T-cell (primary cell): ENCODE results near the gene HES2. TPM values are rescaled to one million over a fixed set of nuclear protein-coding genes. Genes with fewer than 3 reads are reported as not detected.

Source experiments
- ATAC-seq, 4 experiments: fragments of 200-7000 bp in 3 of 4; fragments of 150-1000 bp in 1 of 4; cut with Tn5 transposase; replicated peaks in 1 of 4; 1 replicate in 3 of 4; 2 replicates in 1 of 4; pipeline ENCODE4 v1.10.0; 2021; ENCODE audit warnings: moderate library complexity in 3 of 4, mild to moderate bottlenecking in 2 of 4, moderate number of reproducible peaks in 1 of 4
- CTCF ChIA-PET, 2 donors: fragments of 300-600 bp; sonication (Branson Sonifier 250); formaldehyde crosslinking; loops; one replicate each; lab custom pipeline; 2022; ENCODE audit warnings: antibody characterized with exemption in 2 of 2; lab: Charles Lee
- POLR2A ChIA-PET, 2 donors: fragments of 300-600 bp; sonication (Branson Sonifier 250); formaldehyde crosslinking; loops; one replicate each; lab custom pipeline; 2022; ENCODE audit warnings: antibody characterized with exemption in 2 of 2; lab: Charles Lee
- DNase-seq, 35 experiments: peaks; one replicate each; pipeline versions ENCODE4 v3.0.0 to v3.0.0-alpha.2; 2013 to 2023
- H3K27ac ChIP-seq: one replicate; pipeline ENCODE4 v1.5.1; 2013; ENCODE audit warnings: low read length
- H3K27me3 ChIP-seq, 2 experiments: replicated peaks in 1 of 2; 1 replicate in 1 of 2; 2 replicates in 1 of 2; pipeline versions ENCODE4 v1.6.1 to v1.7.0; 2013; ENCODE audit warnings: low read length in 1 of 2, mixed read lengths in 1 of 2; ENCODE audit not compliant: control insufficient read depth in 2 of 2, insufficient read depth in 2 of 2; ENCODE audit errors: extremely low read depth in 1 of 2
- H3K36me3 ChIP-seq, 2 donors: 1 replicate in 1 of 2; 2 replicates in 1 of 2; pipeline versions ENCODE4 v1.6.1 to v1.7.0; 2013; ENCODE audit warnings: low read length in 1 of 2; ENCODE audit not compliant: control insufficient read depth in 2 of 2, insufficient read depth in 1 of 2; ENCODE audit errors: extremely low read depth in 1 of 2
- H3K4me1 ChIP-seq, 2 experiments: 1 replicate in 1 of 2; 2 replicates in 1 of 2; pipeline versions ENCODE4 v1.6.1 to v1.7.0; 2013; ENCODE audit warnings: low read length in 2 of 2, mixed read lengths in 1 of 2; ENCODE audit not compliant: insufficient read depth in 2 of 2, control insufficient read depth in 1 of 2; ENCODE audit errors: extremely low read depth in 1 of 2
- H3K4me3 ChIP-seq, 2 donors: 1 replicate in 1 of 2; 2 replicates in 1 of 2; pipeline versions ENCODE4 v1.5.1 to v1.7.0; 2013; ENCODE audit warnings: mild to moderate bottlenecking in 2 of 2, low read length in 1 of 2, moderate library complexity in 1 of 2; ENCODE audit not compliant: control insufficient read depth in 1 of 2; ENCODE audit errors: extremely low read depth in 1 of 2
- H3K9me3 ChIP-seq: 2 replicates; pipeline ENCODE4 v1.7.0; 2013
- H3K27ac Mint-ChIP-seq, 2 donors: one replicate each; pipeline ENCODE4 v1.8.0; 2020 to 2021; ENCODE audit warnings: mild to moderate bottlenecking in 2 of 2, mixed read lengths in 2 of 2
- H3K27me3 Mint-ChIP-seq, 2 donors: one replicate each; pipeline ENCODE4 v1.8.0; 2021 to 2022; ENCODE audit warnings: mixed read lengths in 2 of 2
- H3K36me3 Mint-ChIP-seq: one replicate; pipeline ENCODE4 v1.8.0; 2021; ENCODE audit warnings: mixed read lengths
- H3K4me1 Mint-ChIP-seq, 3 donors: one replicate each; pipeline ENCODE4 v1.8.0; 2020 to 2022; ENCODE audit warnings: mixed read lengths in 3 of 3, mild to moderate bottlenecking in 1 of 3
- H3K4me3 Mint-ChIP-seq, 3 donors: one replicate each; pipeline ENCODE4 v1.8.0; 2020 to 2022; ENCODE audit warnings: mild to moderate bottlenecking in 3 of 3, mixed read lengths in 3 of 3, moderate library complexity in 3 of 3
- H3K9me3 Mint-ChIP-seq, 3 donors: one replicate each; pipeline ENCODE4 v1.8.0; 2020 to 2022; ENCODE audit warnings: mixed read lengths in 3 of 3
- WGBS: methylation state at CpG from one replicate; pipeline ENCODE4 v1.1.5; 2013; ENCODE audit warnings: missing lambda C conversion rate; ENCODE audit not compliant: insufficient coverage; 5-methylcytosine and 5-hydroxymethylcytosine counted together
- total RNA-seq, 35 experiments: library from RNA in 6 of 35; stranded (reverse) in 6 of 35; fragments of 120-200 nt in 1 of 35; gene quantifications; one replicate each; pipeline versions ENCODE4 v1.2.1 to v1.2.4 and lab custom pipeline; 2013 to 2026

The HES2 gene
- total RNA-seq, 5 donors from 2014 or later (not counting 1 experiment from before 2014, with no cell fraction given): 0.16 TPM; not detected in 4

DNA sequence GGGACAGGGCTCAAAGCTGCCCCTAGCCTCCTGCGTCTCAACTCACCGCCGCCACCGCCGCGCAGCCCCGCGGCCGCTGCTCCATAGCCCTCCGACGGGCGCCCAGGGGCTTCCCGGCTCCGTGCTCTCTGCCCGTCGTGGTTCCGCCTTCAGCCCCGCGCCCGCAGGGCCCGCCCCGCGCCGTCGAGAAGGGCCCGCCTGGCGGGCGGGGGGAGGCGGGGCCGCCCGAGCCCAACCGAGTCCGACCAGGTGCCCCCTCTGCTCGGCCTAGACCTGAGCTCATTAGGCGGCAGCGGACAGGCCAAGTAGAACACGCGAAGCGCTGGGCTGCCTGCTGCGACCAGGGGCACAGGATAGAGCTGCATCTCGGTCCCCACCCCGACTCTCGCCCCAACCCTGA lies 46.3 kb upstream of the HES2 start, which contains the start of gene TNFRSF25:
Gene TNFRSF25 (minus strand): TSS at position 151 of the 400 bp plus-strand sequence. CDS start 66 bp downstream, at position 85.
- ATAC-seq (peak; percentile 78 to 83 (median 80)), DNase-seq (peak in 29 of 35 experiments; percentile 33 to 81 (median 54))
- Mint-ChIP-seq H3K4me1 (peaks cover 30 to 45% (median 36%) of the 10 kb centered on the region in 3 donors), H3K36me3 (peaks cover 23% of the 10 kb centered on the region), H3K27me3 (no peaks in the 10 kb centered on the region), H3K4me3 (peak within 1 kb of the TSS; percentile 91 to 97 (median 92)), H3K27ac (peak within 1 kb of the TSS; percentile 92 to 97), H3K9me3 (no peaks in the 10 kb centered on the region)
- H3K4me3 ChIP-seq: peak within 1 kb of the TSS; percentile 87 to 90
- ChIA-PET POLR2A (interaction anchor here in 1 of 2 donors (0.7 kb wide), 1 partner anchor 217 kb away, joined by 3 read pairs; no protein-coding TSS in a partner anchor), CTCF (interaction anchor here (1.0 to 1.3 kb wide), 3 partner anchors 12 to 27 kb away, joined by 3 read pairs; no protein-coding TSS in a partner anchor)
- peaks cover 9 to 28% of the 10 kb centered on the region in 2 donors for H3K36me3 ChIP-seq
- H3K4me1 ChIP-seq: peaks cover 27 to 60% of the 10 kb centered on the region in 2 experiments
- no peaks in the 10 kb centered on the region for H3K9me3 ChIP-seq
- WGBS: under 1% methylated on average over 39 of the region's 43 CpGs
- H3K27ac ChIP-seq: peak within 1 kb of the TSS; percentile 93
- H3K27me3 ChIP-seq: peaks cover 0 to 8% of the 10 kb centered on the region in 2 experiments

DNA sequence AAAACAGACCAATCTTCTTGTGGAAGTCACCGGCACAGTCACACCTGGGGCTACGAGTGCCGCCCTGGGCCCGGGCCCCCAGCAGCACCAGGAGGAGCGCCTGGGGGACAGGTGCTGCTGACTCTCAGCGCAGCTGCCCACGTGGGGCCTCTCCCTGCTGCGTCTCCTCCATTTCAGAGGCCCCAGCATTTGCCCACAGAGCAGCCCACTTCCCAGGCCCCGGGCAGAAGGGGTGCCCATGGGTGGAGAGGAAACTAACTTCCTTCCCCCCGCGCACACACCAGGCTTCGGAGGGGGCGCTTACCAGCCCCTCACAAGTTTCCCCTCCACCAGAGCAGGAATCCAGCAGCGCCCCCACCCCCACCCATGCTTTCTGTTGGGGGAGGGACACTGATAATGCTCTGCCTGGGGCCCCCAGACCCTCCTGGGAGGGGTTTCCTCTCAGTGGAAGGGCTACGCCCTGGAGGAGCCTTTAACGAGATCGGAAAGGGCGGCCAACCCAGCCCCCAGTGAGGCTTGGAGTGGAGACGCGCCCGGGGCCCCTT lies 45.8 kb upstream of the HES2 start:
- Histone ChIP-seq H3K9me3 (no peaks in the 10 kb centered on the region), H3K4me1 (peaks cover 31 to 65% of the 10 kb centered on the region in 2 experiments), H3K27ac (peak overlapping the region; percentile 93), H3K36me3 (peaks cover 9 to 30% of the 10 kb centered on the region in 2 donors), H3K27me3 (peaks cover 0 to 12% of the 10 kb centered on the region in 2 experiments), H3K4me3 (peak overlapping the region; percentile 87 to 90)
- peak; percentile 48 to 59 (median 58) for ATAC-seq
- Mint-ChIP-seq H3K4me1 (peaks cover 35 to 50% (median 41%) of the 10 kb centered on the region in 3 donors), H3K36me3 (peaks cover 28% of the 10 kb centered on the region), H3K4me3 (peak overlapping the region; percentile 91 to 97 (median 92)), H3K9me3 (no peaks in the 10 kb centered on the region), H3K27ac (peak overlapping the region; percentile 92 to 97), H3K27me3 (no peaks in the 10 kb centered on the region)
- ChIA-PET POLR2A (interaction anchor here in 1 of 2 donors (0.7 kb wide), 1 partner anchor 217 kb away, joined by 3 read pairs; no protein-coding TSS in a partner anchor), CTCF (interaction anchor here (1.0 to 1.3 kb wide), 2 partner anchors 25 to 26 kb away, joined by 3 read pairs; no protein-coding TSS in a partner anchor)
- WGBS: 4% methylated on average over 15 of the region's 21 CpGs
- peak in 31 of 35 experiments; percentile 28 to 64 (median 48) for DNase-seq

DNA sequence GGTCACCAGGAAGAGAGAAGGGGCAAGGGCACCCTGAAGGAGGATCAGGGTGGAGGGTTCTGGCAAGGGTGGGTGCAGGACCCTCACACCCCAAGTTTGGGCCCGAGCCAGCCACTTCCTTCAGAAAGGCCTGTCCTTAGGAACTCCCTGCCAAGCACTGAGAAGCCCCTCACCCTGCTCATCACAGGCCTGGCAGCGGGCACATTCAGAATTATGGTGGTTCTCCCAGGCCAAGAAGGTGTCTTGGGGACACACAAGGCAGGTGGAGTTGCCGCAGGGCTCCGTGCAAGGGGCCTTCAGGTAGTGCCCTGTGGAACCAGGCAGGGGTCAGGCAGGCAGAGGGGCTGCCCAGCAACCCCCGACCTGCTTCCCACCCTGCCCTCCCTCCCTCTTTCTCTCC lies 45.2 kb upstream of the HES2 start:
- Mint-ChIP-seq H3K36me3 (peaks cover 30% of the 10 kb centered on the region), H3K9me3 (no peaks in the 10 kb centered on the region), H3K4me1 (peaks cover 40 to 55% (median 45%) of the 10 kb centered on the region in 3 donors), H3K27ac (peak overlapping the region; percentile 92 to 97), H3K4me3 (peak overlapping the region; percentile 91 to 97 (median 92)), H3K27me3 (no peaks in the 10 kb centered on the region)
- WGBS: 33% methylated on average over 5 of the region's 5 CpGs
- POLR2A ChIA-PET: no interaction called here
- peaks cover 9 to 30% of the 10 kb centered on the region in 2 donors for H3K36me3 ChIP-seq
- H3K9me3 ChIP-seq: no peaks in the 10 kb centered on the region
- no peak for DNase-seq
- H3K27me3 ChIP-seq: peaks cover 0 to 13% of the 10 kb centered on the region in 2 experiments
- ATAC-seq: no peak
- CTCF ChIA-PET: interaction anchor here in 1 of 2 donors (0.6 to 1.0 kb wide), 2 partner anchors 17 to 22 kb away, joined by 3 to 4 read pairs; no protein-coding TSS in a partner anchor
- peak overlapping the region; percentile 87 to 90 for H3K4me3 ChIP-seq
- peaks cover 31 to 71% of the 10 kb centered on the region in 2 experiments for H3K4me1 ChIP-seq
- H3K27ac ChIP-seq: peak overlapping the region; percentile 93

DNA sequence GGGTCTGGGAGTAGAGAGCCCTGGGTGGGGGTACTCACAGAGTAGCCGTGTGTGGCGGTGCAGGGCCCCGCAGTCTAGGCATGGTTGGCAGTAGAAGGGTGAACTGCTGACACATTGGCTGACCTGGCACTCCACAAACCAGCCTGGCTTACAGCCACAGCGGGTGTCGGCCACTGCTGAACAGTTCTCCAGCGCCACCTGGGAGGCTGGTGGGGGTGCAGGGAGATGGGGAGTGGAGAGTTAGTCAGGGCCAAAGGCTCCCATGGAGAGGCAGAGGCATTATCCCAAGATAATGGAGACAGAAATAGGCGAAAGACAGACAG lies 44.8 kb upstream of the HES2 start:
- Mint-ChIP-seq H3K36me3 (peaks cover 30% of the 10 kb centered on the region), H3K4me3 (peak overlapping the region; percentile 91 to 97 (median 92)), H3K27me3 (no peaks in the 10 kb centered on the region), H3K4me1 (peaks cover 43 to 58% (median 48%) of the 10 kb centered on the region in 3 donors), H3K27ac (peak overlapping the region; percentile 92 to 97), H3K9me3 (no peaks in the 10 kb centered on the region)
- peak in 5 of 35 experiments; percentile 34 to 64 (median 54) for DNase-seq
- H3K27me3 ChIP-seq: peaks cover 0 to 12% of the 10 kb centered on the region in 2 experiments
- POLR2A ChIA-PET: no interaction called here
- peak overlapping the region; percentile 87 to 90 for H3K4me3 ChIP-seq
- ATAC-seq: no peak
- peaks cover 33 to 76% of the 10 kb centered on the region in 2 experiments for H3K4me1 ChIP-seq
- WGBS: 46% methylated on average over 7 of the region's 7 CpGs
- H3K36me3 ChIP-seq: peaks cover 9 to 30% of the 10 kb centered on the region in 2 donors
- no peaks in the 10 kb centered on the region for H3K9me3 ChIP-seq
- peak overlapping the region; percentile 93 for H3K27ac ChIP-seq
- CTCF ChIA-PET: interaction anchor here (0.6 to 1.1 kb wide), 3 partner anchors 17 to 22 kb away, joined by 3 to 4 read pairs (median 3); no protein-coding TSS in a partner anchor

DNA sequence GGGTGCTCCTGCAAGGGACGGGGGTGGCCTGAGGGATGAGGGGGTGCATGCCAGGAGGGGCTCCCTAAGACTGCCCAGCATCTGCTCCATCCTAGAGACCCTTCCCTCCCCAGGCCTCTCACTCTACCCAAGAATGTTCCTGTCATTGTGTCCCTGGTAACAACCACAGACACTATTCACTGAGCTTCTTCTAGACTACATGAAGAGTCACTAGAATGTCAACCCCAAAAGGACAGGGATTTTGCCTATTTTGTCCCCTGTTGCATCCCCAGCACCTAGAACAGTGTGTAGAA lies 43.3 kb upstream of the HES2 start:
- Mint-ChIP-seq H3K4me1 (peaks cover 48 to 60% (median 52%) of the 10 kb centered on the region in 3 donors), H3K4me3 (peak overlapping the region; percentile 29 to 92 (median 59)), H3K27ac (peak overlapping the region; percentile 94 to 97), H3K36me3 (peaks cover 30% of the 10 kb centered on the region), H3K9me3 (no peaks in the 10 kb centered on the region), H3K27me3 (no peaks in the 10 kb centered on the region)
- peaks cover 9 to 30% of the 10 kb centered on the region in 2 donors for H3K36me3 ChIP-seq
- DNase-seq (no peak), ATAC-seq (no peak)
- H3K27ac ChIP-seq: peak overlapping the region; percentile 99
- H3K27me3 ChIP-seq: peaks cover 0 to 11% of the 10 kb centered on the region in 2 experiments
- WGBS: 86% methylated on average over 1 of the region's 1 CpG
- POLR2A ChIA-PET: interaction anchor here in 1 of 2 donors (1.0 kb wide), 1 partner anchor 14 kb away, joined by 9 read pairs; no protein-coding TSS in a partner anchor
- H3K4me1 ChIP-seq: peaks cover 37 to 81% of the 10 kb centered on the region in 2 experiments
- CTCF ChIA-PET: interaction anchor here (1.1 to 1.3 kb wide), 2 partner anchors 9 to 23 kb away, joined by 3 read pairs; no protein-coding TSS in a partner anchor
- no peak overlapping the region for H3K4me3 ChIP-seq
- H3K9me3 ChIP-seq: no peaks in the 10 kb centered on the region
